Daoy (cell line): ENCODE measurements around the gene CASKIN1. TPM values are rescaled to one million over a fixed set of nuclear protein-coding genes. Genes with fewer than 3 reads are reported as not detected.
"Not testable (repeated sequence)": the region's sequence is repeated elsewhere in the genome, so short reads cannot be mapped to it uniquely, and the experiment has no call there.

Source experiments
- DNase-seq: peaks from one replicate; pipeline ENCODE4 v3.0.0-alpha.2; 2015; ENCODE audit warnings: low read depth
- total RNA-seq: library from RNA; depleted of rRNA; stranded (reverse); fragments of >200 nt; shearing (Covaris generic); gene quantifications from 2 replicates; pipeline ENCODE4 v1.2.3, GENCODE V29; 2014; rRNA removed

The CASKIN1 gene, protein sequence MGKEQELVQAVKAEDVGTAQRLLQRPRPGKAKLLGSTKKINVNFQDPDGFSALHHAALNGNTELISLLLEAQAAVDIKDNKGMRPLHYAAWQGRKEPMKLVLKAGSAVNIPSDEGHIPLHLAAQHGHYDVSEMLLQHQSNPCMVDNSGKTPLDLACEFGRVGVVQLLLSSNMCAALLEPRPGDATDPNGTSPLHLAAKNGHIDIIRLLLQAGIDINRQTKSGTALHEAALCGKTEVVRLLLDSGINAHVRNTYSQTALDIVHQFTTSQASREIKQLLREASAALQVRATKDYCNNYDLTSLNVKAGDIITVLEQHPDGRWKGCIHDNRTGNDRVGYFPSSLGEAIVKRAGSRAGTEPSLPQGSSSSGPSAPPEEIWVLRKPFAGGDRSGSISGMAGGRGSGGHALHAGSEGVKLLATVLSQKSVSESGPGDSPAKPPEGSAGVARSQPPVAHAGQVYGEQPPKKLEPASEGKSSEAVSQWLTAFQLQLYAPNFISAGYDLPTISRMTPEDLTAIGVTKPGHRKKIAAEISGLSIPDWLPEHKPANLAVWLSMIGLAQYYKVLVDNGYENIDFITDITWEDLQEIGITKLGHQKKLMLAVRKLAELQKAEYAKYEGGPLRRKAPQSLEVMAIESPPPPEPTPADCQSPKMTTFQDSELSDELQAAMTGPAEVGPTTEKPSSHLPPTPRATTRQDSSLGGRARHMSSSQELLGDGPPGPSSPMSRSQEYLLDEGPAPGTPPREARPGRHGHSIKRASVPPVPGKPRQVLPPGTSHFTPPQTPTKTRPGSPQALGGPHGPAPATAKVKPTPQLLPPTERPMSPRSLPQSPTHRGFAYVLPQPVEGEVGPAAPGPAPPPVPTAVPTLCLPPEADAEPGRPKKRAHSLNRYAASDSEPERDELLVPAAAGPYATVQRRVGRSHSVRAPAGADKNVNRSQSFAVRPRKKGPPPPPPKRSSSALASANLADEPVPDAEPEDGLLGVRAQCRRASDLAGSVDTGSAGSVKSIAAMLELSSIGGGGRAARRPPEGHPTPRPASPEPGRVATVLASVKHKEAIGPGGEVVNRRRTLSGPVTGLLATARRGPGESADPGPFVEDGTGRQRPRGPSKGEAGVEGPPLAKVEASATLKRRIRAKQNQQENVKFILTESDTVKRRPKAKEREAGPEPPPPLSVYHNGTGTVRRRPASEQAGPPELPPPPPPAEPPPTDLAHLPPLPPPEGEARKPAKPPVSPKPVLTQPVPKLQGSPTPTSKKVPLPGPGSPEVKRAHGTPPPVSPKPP (N-terminal part only)
- total RNA-seq: 0.06 TPM in 1 of 2 replicates, not detected in the other

DNA sequence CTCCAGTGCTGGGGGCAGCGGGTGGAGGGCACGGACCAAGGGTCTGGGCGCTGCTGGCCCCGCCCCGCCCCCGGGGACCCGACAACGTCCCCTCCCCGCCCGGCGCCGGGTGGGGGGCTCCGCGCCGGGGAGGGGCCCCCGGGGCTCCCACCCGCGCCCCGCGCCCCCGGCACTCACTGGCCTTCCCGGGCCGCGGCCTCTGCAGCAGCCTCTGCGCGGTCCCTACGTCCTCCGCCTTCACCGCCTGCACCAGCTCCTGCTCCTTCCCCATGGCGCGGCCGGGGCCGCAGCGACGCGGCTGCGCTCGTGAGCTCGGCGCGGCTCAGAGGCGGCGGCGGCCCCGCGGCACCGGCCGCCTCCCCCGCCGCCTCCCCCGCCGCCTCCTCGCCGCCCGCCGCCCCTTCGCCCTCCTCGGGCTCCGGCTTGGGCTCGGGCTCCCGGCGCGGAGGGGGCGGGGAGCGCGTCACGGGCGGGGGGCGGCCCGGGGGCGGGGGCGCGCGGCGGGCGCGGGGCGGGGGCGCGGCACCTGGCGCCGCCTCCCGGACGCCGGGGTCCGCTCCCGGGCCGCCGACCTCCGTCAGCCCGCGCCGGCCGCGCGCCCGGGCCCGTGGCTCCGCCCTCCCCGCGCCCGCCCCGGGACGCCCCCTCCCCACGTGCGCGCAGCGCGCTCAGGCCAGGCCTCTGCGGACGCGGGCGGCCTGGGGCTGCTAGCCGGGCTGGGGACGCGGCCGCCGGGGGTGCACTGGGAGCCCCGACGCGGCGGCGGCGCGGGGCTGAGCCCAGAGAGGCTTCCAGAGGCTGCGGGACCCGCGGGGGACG, at the start of gene CASKIN1:
CASKIN1 (minus strand) TSS at position 444 of the 819 bp plus-strand sequence; CDS start at position 271, 173 bp downstream.
- DNase-seq: peak; percentile 37

GRCh38 chr16:2244926-2245795, 48.8 kb upstream of the CASKIN1 start:
- peak; percentile 31 for DNase-seq

DNA sequence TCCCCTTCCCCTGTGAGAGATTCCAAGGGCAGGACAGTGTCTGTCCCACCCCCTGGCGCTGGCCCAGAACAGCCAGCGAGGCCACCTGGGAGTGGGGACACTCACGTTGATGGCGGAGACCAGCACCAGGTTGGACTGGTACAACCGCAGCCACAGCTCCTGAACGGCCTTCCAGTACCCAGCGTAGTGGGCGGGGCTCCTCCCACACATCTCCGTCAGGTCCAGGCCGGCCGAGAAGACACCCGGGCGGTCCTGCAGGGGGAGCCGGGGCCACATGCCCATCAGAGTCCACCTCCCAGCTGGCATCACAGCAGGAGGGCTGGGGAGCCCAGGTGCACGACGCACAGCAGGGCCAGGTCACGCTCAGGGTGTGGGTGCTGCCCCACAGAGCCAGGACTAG, 47.9 kb upstream of the CASKIN1 start:
- no peak for DNase-seq

- no peak for DNase-seq
Observed at GRCh38 chr16:2243781-2244180, 47.4 kb upstream of the CASKIN1 start.

DNA sequence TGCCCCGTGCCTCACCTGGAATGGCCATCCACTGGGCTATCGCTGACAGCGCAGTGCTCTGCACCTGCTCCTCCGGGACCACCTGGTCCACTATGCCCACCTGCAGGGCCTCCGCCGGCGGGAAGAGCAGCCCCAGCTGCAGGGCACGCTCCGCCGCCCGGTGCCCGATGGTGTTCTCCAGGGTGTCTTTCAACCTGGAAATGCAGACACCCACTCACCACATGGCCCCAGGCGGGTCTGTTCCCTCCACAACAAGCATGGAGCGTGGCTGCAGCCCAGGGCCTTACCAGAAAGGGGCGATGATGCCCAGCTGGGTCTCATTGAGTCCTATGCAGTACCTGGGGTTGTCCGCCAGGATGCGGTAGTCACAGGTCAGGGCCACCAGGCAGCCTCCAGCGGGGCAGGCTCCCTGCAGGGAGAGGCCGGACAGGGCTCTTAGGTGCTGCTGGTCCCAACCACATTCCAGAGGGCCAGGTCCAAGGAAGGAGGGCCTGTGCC, 46.7 kb upstream of the CASKIN1 start:
- DNase-seq: peak; percentile 32

- DNase-seq: no peak
Observed at GRCh38 chr16:2242598-2242997, 46.2 kb upstream of the CASKIN1 start.

DNA sequence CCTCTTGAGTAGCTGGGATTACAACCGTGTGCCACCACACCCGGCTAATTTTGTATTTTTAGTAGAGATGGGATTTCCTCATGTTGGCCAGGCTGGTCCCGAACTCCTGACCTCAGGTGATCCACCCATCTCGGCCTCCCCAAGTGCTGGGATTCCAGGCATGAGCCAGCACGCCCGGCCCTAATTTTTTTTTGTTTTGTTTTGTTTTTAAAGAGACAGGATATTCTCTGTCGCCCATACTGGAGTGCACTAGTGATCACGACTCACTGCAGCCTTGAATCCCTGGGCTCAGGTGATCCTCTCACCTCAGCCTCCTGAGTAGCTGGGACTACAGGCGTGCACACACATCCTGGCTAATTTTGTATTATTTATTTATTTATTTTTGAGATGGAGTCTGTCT, 43.9 kb upstream of the CASKIN1 start:
- not testable (repeated sequence) for DNase-seq

DNA sequence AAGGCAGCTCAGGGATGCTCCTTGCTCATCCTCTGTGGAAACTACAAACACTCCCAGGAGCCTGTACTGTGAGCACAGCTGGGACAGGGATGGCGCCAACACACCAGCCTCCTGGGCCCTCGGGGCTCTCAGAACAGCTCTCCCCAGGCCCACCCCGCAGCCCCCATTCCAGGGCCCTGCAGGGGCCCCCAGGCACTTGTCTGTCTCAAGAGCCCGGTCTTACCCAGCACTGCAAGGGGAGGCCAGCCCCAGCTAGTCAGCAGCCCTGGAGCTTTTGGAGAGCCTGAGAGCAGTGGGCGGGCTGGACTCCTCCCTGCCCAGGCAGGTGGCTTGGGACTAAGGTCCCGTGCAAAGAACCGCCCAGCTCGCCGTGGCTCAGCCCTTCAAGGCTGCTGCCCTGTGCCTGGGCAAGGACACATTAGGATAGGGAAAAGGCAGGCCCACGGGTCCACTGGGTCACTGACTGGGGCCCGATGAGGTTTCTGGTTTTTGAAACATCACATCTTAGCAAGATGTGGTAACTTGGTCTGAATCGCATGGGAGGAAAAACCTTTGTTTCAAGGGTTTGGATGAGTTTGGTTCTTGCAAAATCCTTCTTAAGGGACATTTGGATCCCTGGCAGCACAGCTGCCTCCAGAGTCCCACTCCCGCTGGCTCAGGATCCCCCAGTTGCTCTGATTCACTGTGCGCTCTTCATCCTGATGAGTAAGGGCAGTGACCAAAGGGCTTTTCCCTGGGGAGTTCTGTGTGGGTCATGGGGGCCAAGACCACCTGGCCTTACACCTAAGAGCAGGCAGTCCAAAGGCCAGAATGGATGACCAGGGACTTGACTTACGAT, 42.7 kb upstream of the CASKIN1 start:
- no peak for DNase-seq

DNA sequence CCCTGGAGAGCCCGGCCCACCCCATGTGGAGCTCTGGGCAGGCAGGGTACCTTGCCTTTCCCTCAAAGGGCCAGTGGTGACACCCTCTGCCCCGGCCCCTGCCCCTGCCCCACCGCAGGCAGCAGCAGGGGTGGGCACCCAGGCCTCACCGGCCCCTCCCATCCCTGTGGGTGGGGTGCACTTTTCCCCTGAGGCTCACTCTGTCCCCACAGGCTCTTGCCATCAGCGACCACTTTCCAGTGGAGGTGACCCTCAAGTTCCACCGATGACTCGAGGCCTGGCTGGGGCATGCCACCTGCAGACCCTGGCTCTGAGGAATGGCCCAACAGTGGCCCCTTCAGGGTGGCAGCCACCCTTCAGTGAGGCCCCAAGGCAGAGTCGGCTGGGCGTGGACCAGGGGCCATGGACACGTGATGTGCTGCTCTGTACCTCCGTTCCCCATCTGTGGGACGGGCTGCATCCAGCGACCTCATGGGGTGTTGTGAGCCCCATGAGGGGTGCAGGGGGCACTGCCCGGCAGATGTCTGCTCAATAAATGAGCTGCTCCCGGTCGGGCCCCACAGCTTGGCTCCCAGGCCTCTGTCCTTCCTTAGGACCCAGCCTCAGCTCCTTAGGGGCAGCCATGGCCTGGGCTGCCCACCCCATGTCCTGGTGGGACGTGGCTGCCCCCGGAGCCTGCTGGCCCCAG, 41.9 kb upstream of the CASKIN1 start:
- no peak for DNase-seq

- DNase-seq: no peak
Observed at GRCh38 chr16:2237493-2238149, 41.2 kb upstream of the CASKIN1 start.

DNA sequence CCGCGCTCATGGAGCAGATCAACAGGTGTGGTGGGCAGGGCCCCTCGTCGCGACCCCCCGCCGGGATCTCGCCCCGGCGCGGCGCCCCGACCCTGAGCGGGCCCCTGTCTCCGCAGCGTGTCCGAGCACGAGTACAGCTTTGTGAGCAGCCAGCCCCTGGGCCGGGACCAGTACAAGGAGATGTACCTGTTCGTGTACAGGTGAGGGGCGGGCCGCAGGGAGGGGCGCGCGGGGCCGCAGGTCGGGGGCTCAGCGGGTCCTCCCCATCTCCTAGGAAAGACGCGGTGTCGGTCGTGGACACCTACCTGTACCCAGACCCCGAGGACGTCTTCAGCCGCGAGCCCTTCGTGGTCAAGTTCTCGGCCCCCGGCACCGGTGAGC, 40.7 kb upstream of the CASKIN1 start:
- no peak for DNase-seq

GRCh38 chr16:2236337-2237101, 40.1 kb upstream of the CASKIN1 start, which contains the start of gene DNASE1L2:
TSS of gene DNASE1L2 (plus strand) at chr16:2236444. CDS start at chr16:2236817, 373 bp downstream.
- no peak for DNase-seq

DNA sequence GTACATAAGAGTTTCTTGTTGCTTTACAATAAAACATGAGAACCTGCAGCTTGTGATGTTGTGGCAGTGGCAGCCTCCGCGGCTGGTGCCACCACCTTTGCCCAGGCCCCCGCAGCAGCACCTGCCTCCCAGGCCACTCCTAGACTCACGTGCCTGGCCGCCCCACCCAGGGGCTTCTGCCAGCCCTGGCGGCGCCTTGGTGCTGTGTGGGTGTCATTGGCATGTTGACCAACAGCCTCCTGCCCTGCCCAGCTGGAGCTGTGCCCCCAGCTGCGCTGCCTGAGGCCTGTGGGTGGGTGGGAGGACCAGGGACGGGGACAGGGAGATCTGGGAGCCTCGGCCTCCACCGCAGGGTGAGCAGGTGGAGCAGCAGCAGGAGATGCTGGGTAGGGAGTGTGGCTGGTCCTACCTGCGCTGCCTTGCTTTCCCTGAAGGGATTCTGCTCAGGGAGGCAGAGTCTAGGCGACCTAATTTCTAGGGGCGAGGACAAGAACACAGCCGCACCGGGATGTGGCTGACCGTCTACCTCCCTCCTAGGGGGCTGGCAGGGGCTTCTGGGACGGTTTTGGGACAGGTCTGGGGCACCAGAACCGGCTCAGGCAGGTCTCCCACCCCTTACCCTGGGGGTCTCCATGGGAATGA, 39.4 kb upstream of the CASKIN1 start:
- no peak for DNase-seq

DNA sequence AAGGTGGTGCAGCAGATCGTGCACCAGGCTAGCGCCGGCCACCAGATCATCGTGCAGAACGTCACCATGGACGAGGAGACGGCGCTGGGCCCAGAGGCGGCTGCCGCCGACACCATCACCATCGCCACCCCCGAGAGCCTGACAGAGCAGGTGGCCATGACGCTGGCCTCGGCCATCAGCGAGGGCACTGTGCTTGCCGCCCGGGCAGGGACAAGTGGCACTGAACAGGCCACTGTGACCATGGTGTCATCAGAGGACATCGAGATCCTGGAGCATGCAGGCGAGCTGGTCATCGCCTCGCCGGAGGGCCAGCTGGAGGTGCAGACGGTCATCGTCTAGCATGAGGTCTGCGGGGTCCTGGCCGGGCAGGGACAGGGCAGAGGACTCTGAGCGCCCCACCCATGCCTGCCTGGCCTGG, 38.8 kb upstream of the CASKIN1 start:
- no peak for DNase-seq

DNA sequence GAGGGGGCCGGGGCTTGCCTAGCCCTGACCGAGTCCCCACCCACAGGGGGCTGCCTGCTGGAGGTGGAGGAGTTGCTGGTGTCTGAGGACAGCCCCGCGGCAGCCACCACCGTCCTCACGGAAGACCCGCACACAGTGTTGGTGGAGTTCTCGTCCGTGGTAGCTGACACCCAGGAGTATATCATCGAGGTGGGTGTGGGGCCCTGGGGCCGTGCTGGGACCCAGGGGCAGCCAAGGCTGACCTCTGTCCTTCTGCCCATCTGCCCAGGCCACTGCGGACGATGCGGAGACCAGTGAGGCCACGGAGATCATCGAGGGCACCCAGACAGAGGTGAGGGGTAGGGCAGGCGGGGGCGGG, 38.4 kb upstream of the CASKIN1 start:
- DNase-seq: no peak
